NCI-H1417 (cell line): Measurements from ENCODE around the gene MAST2.
A peak's percentile ranks its signal among the peaks of the same experiment; 100 is the strongest.

Source experiments
- DNase-seq, 3 experiments: peaks; one replicate each; lab custom pipeline; 2025; lab: John Stamatoyannopoulos, UW

The MAST2 gene

GRCh38 chr1:45982359-45982758 is 178.9 kb downstream of the MAST2 start:
- DNase-seq, result no peak

GRCh38 chr1:45983967-45984366 is 180.6 kb downstream of the MAST2 start:
- no peak for DNase-seq

GRCh38 chr1:45987204-45987603 is 183.8 kb downstream of the MAST2 start:
- DNase-seq, result no peak

GRCh38 chr1:45989249-45989648 is 185.8 kb downstream of the MAST2 start:
- no peak for DNase-seq

- DNase-seq, result no peak
Measured at GRCh38 chr1:45994423-45994822, 191.0 kb downstream of the MAST2 start.

GRCh38 chr1:45995298-45995697 is 191.9 kb downstream of the MAST2 start:
- DNase-seq, result no peak

GRCh38 chr1:45998020-45998617 is 194.7 kb downstream of the MAST2 start:
- peak in 1 of 3 experiments; percentile 52 for DNase-seq

- DNase-seq, result no peak
Measured at GRCh38 chr1:45999507-45999906, 196.1 kb downstream of the MAST2 start.

GRCh38 chr1:46001081-46001785 is 197.8 kb downstream of the MAST2 start:
- DNase-seq, result no peak

- no peak for DNase-seq
Measured at GRCh38 chr1:46002551-46003150, 199.2 kb downstream of the MAST2 start.

GRCh38 chr1:46003315-46003714 is 199.9 kb downstream of the MAST2 start:
- peak in 1 of 3 experiments; percentile 22 for DNase-seq

GRCh38 chr1:46004492-46004891 is 201.1 kb downstream of the MAST2 start:
- no peak for DNase-seq

GRCh38 chr1:46005594-46005993 is 202.2 kb downstream of the MAST2 start:
- no peak for DNase-seq

- no peak for DNase-seq
Measured at GRCh38 chr1:46008585-46008984, 205.2 kb downstream of the MAST2 start.

- DNase-seq, result no peak
Measured at GRCh38 chr1:46010611-46011010, 207.2 kb downstream of the MAST2 start.

GRCh38 chr1:46011121-46011695 is 207.8 kb downstream of the MAST2 start:
- DNase-seq, result no peak

GRCh38 chr1:46012236-46012635 is 208.8 kb downstream of the MAST2 start:
- no peak for DNase-seq

GRCh38 chr1:46013581-46013980 is 210.2 kb downstream of the MAST2 start:
- DNase-seq, result no peak

GRCh38 chr1:46017876-46018503 is 214.6 kb downstream of the MAST2 start:
- no peak for DNase-seq

- no peak for DNase-seq
Measured at GRCh38 chr1:46019348-46019747, 215.9 kb downstream of the MAST2 start.

- DNase-seq, result no peak
Measured at GRCh38 chr1:46020010-46020409, 216.6 kb downstream of the MAST2 start.
